Esophagus squamous epithelium (tissue), 5 donors: Measurements from ENCODE around the gene CTSW. TPM values are rescaled to one million over a fixed set of nuclear protein-coding genes. Genes with fewer than 3 reads are reported as not detected.

Experiments
- DNase-seq: peaks from one replicate; lab custom pipeline; 2025; lab: John Stamatoyannopoulos, UW
- H3K27ac ChIP-seq, 4 donors: fragments of 200-600 bp; sonication (generic); one replicate each; pipeline ENCODE4 v1.5.1; 2016 to 2019; ENCODE audit warnings: mild to moderate bottlenecking in 1 of 4
- H3K27me3 ChIP-seq, 4 donors: fragments of 200-600 bp; sonication (generic); 1 replicate in 3 of 4; 2 replicates in 1 of 4; pipeline versions ENCODE4 v1.5.1 to v1.6.0; 2017 to 2021; ENCODE audit warnings: antibody characterized with exemption in 1 of 4
- H3K36me3 ChIP-seq, 3 donors: fragments of 200-600 bp; sonication (generic); one replicate each; pipeline ENCODE4 v1.5.1; 2016 to 2019
- H3K4me1 ChIP-seq, 3 donors: fragments of 200-600 bp; sonication (generic); one replicate each; pipeline ENCODE4 v1.5.1; 2017 to 2019
- H3K4me3 ChIP-seq, 4 donors: fragments of 200-600 bp; sonication (generic); 1 replicate in 3 of 4; 2 replicates in 1 of 4; pipeline ENCODE4 v1.5.1; 2016 to 2019; ENCODE audit warnings: mild to moderate bottlenecking in 2 of 4, moderate library complexity in 1 of 4
- H3K9me3 ChIP-seq, 3 donors: fragments of 200-600 bp; sonication (generic); one replicate each; pipeline ENCODE4 v1.5.1; 2016 to 2019
- CTCF ChIP-seq, 6 experiments: fragments of 450-650 bp in 4 of 6; fragments of 200-600 bp in 2 of 6; sonication (generic) in 2 of 6; IDR thresholded peaks; one replicate each; pipeline ENCODE4 v1.5.1; 2016 to 2019; ENCODE audit warnings: antibody characterized with exemption in 6 of 6, mild to moderate bottlenecking in 4 of 6, moderate library complexity in 4 of 6
- POLR2A ChIP-seq, 4 donors: fragments of 450-650 bp; IDR thresholded peaks; one replicate each; pipeline ENCODE4 v1.6.1; 2017; ENCODE audit warnings: antibody characterized with exemption in 4 of 4, mild to moderate bottlenecking in 4 of 4, moderate library complexity in 3 of 4
- WGBS, 2 donors: methylation state at CpG; one replicate each; pipeline ENCODE4 v1.1.5; 2018; 5-methylcytosine and 5-hydroxymethylcytosine counted together
- intact Hi-C: fragments of 100-400 bp; cut with DNase I; formaldehyde crosslinking; loops from one replicate; pipeline ENCODE4 v1.15.0; 2022
- total RNA-seq, 4 donors: library from RNA; depleted of rRNA; stranded (reverse); fragments of >200 nt; gene quantifications; one replicate each; pipeline ENCODE4 v1.1.0, GENCODE V29; 2016
- donor health status: DM: yes; HTN: yes; CAD: no.

Gene CTSW
- total RNA-seq, 4 donors from 2014 or later: 0.21 to 3.6 (median 1.8) TPM

GRCh38 chr11:65852508-65853245 is 27.0 kb upstream of the CTSW start:
- Histone ChIP-seq H3K36me3 (peaks cover 37 to 61% (median 40%) of the 10 kb centered on the region in 3 donors), H3K27ac (no peak overlapping the region), H3K4me3 (no peak overlapping the region), H3K9me3 (no peaks in the 10 kb centered on the region), H3K27me3 (no peaks in the 10 kb centered on the region), H3K4me1 (peaks cover 7 to 40% (median 18%) of the 10 kb centered on the region in 3 donors)
- intact Hi-C loops: no loop called here
- WGBS, 2 donors: 78 to 80% methylated on average over 2 to 8 of the region's 33 CpGs
- TF ChIP-seq CTCF (IDR thresholded peaks at IDR 0.05) (no peak), POLR2A (IDR thresholded peaks at IDR 0.05) (no peak)
- DNase-seq: no peak

GRCh38 chr11:65853246-65853979 is 26.2 kb upstream of the CTSW start:
- Histone ChIP-seq H3K27me3 (no peaks in the 10 kb centered on the region), H3K36me3 (peaks cover 37 to 61% (median 40%) of the 10 kb centered on the region in 3 donors), H3K9me3 (no peaks in the 10 kb centered on the region), H3K27ac (no peak overlapping the region), H3K4me1 (peaks cover 7 to 41% (median 18%) of the 10 kb centered on the region in 3 donors), H3K4me3 (no peak overlapping the region)
- intact Hi-C loops: no loop called here
- DNase-seq: no peak
- 78 to 93% methylated on average over 3 to 6 of the region's 6 CpGs for WGBS, 2 donors
- TF ChIP-seq CTCF (IDR thresholded peaks at IDR 0.05) (no peak), POLR2A (IDR thresholded peaks at IDR 0.05) (no peak)

GRCh38 chr11:65854161-65854592 is 25.5 kb upstream of the CTSW start:
- no peak overlapping the region for H3K27ac ChIP-seq
- no peaks in the 10 kb centered on the region for H3K9me3 ChIP-seq
- intact Hi-C loops: no loop called here
- TF ChIP-seq CTCF (IDR thresholded peaks at IDR 0.05) (no peak), POLR2A (IDR thresholded peaks at IDR 0.05) (no peak)
- no peak overlapping the region for H3K4me3 ChIP-seq
- no peaks in the 10 kb centered on the region for H3K27me3 ChIP-seq
- peaks cover 10 to 49% (median 18%) of the 10 kb centered on the region in 3 donors for H3K4me1 ChIP-seq
- DNase-seq: no peak
- WGBS, 2 donors: 86 to 100% methylated on average over 1 to 3 of the region's 4 CpGs
- peaks cover 37 to 61% (median 40%) of the 10 kb centered on the region in 3 donors for H3K36me3 ChIP-seq

- no peak overlapping the region for H3K27ac ChIP-seq
- H3K9me3 ChIP-seq: no peaks in the 10 kb centered on the region
- intact Hi-C loops: no loop called here
- H3K36me3 ChIP-seq: peaks cover 37 to 61% (median 40%) of the 10 kb centered on the region in 3 donors
- WGBS, 2 donors: 74 to 83% methylated on average over 9 to 11 of the region's 15 CpGs
- H3K4me3 ChIP-seq: no peak overlapping the region
- H3K27me3 ChIP-seq: no peaks in the 10 kb centered on the region
- TF ChIP-seq CTCF (IDR thresholded peaks at IDR 0.05): no peak
- TF ChIP-seq POLR2A (IDR thresholded peaks at IDR 0.05): no peak
- H3K4me1 ChIP-seq: peaks cover 16 to 59% (median 18%) of the 10 kb centered on the region in 3 donors
- no peak for DNase-seq
Observed at GRCh38 chr11:65854852-65855837, 24.5 kb upstream of the CTSW start.
